ENCODE data around the gene PXDN. TPM values are rescaled to one million over a fixed set of nuclear protein-coding genes. Genes with fewer than 3 reads are reported as not detected.
"Not testable (repeated sequence)": the region's sequence is repeated elsewhere in the genome, so short reads cannot be mapped to it uniquely, and the experiment has no call there.

Gene PXDN
- total RNA-seq, 1 experiment from 2014 or later, result 102 TPM

- peaks cover 28% of the 10 kb centered on the region for H3K36me3 ChIP-seq (replicated peaks; ENCODE audit: control insufficient read depth, insufficient read depth, low read length)
- H3K4me3 ChIP-seq (ENCODE audit: insufficient read depth, low read depth, low read length); H3K27me3 ChIP-seq (ENCODE audit: control insufficient read depth, insufficient read depth, low read length); DNase-seq: not testable (repeated sequence)
These were observed 64.8 kb downstream of the PXDN start for GRCh38 chr2:1679488-1680039.

GRCh38 chr2:1679065-1679464 is 65.2 kb downstream of the PXDN start:
- peaks cover 29% of the 10 kb centered on the region for H3K36me3 ChIP-seq (replicated peaks; ENCODE audit: control insufficient read depth, insufficient read depth, low read length)
- H3K27me3 ChIP-seq (ENCODE audit: control insufficient read depth, insufficient read depth, low read length); DNase-seq; H3K4me3 ChIP-seq (ENCODE audit: insufficient read depth, low read depth, low read length): not testable (repeated sequence)

GRCh38 chr2:1678609-1679008 is 65.7 kb downstream of the PXDN start:
- DNase-seq, result peak; percentile 67
- Histone ChIP-seq H3K27me3 (ENCODE audit: control insufficient read depth, insufficient read depth, low read length) (no peaks in the 10 kb centered on the region), H3K4me3 (ENCODE audit: insufficient read depth, low read depth, low read length) (no peak overlapping the region), H3K36me3 (replicated peaks; ENCODE audit: control insufficient read depth, insufficient read depth, low read length) (peaks cover 31% of the 10 kb centered on the region)

- Histone ChIP-seq H3K27me3 (ENCODE audit: control insufficient read depth, insufficient read depth, low read length) (no peaks in the 10 kb centered on the region), H3K4me3 (ENCODE audit: insufficient read depth, low read depth, low read length) (no peak overlapping the region), H3K36me3 (replicated peaks; ENCODE audit: control insufficient read depth, insufficient read depth, low read length) (peaks cover 36% of the 10 kb centered on the region)
- peak; percentile 26 for DNase-seq
These were observed 66.5 kb downstream of the PXDN start for GRCh38 chr2:1677821-1678165.

- Histone ChIP-seq H3K36me3 (replicated peaks; ENCODE audit: control insufficient read depth, insufficient read depth, low read length) (peaks cover 41% of the 10 kb centered on the region), H3K4me3 (ENCODE audit: insufficient read depth, low read depth, low read length) (no peak overlapping the region), H3K27me3 (ENCODE audit: control insufficient read depth, insufficient read depth, low read length) (no peaks in the 10 kb centered on the region)
- peak; percentile 43 for DNase-seq
These were observed 67.1 kb downstream of the PXDN start for GRCh38 chr2:1676913-1677820.

GRCh38 chr2:1676091-1676912 is 68.0 kb downstream of the PXDN start:
- peaks cover 37% of the 10 kb centered on the region for H3K36me3 ChIP-seq (replicated peaks; ENCODE audit: control insufficient read depth, insufficient read depth, low read length)
- no peaks in the 10 kb centered on the region for H3K27me3 ChIP-seq (ENCODE audit: control insufficient read depth, insufficient read depth, low read length)
- H3K4me3 ChIP-seq (ENCODE audit: insufficient read depth, low read depth, low read length), result no peak overlapping the region
- DNase-seq, result no peak

- Histone ChIP-seq H3K4me3 (ENCODE audit: insufficient read depth, low read depth, low read length) (no peak overlapping the region), H3K27me3 (ENCODE audit: control insufficient read depth, insufficient read depth, low read length) (no peaks in the 10 kb centered on the region), H3K36me3 (replicated peaks; ENCODE audit: control insufficient read depth, insufficient read depth, low read length) (peaks cover 37% of the 10 kb centered on the region)
- no peak for DNase-seq
These were observed 68.7 kb downstream of the PXDN start for GRCh38 chr2:1675633-1676032.

GRCh38 chr2:1674766-1675397 is 69.4 kb downstream of the PXDN start:
- no peak for DNase-seq
- Histone ChIP-seq H3K4me3 (ENCODE audit: insufficient read depth, low read depth, low read length) (no peak overlapping the region), H3K36me3 (replicated peaks; ENCODE audit: control insufficient read depth, insufficient read depth, low read length) (peaks cover 32% of the 10 kb centered on the region), H3K27me3 (ENCODE audit: control insufficient read depth, insufficient read depth, low read length) (no peaks in the 10 kb centered on the region)

- Histone ChIP-seq H3K27me3 (ENCODE audit: control insufficient read depth, insufficient read depth, low read length) (no peaks in the 10 kb centered on the region), H3K4me3 (ENCODE audit: insufficient read depth, low read depth, low read length) (no peak overlapping the region), H3K36me3 (replicated peaks; ENCODE audit: control insufficient read depth, insufficient read depth, low read length) (peaks cover 26% of the 10 kb centered on the region)
- DNase-seq, result no peak
These were observed 70.0 kb downstream of the PXDN start for GRCh38 chr2:1674276-1674675.

- no peak for DNase-seq
- Histone ChIP-seq H3K27me3 (ENCODE audit: control insufficient read depth, insufficient read depth, low read length) (no peaks in the 10 kb centered on the region), H3K4me3 (ENCODE audit: insufficient read depth, low read depth, low read length) (no peak overlapping the region), H3K36me3 (replicated peaks; ENCODE audit: control insufficient read depth, insufficient read depth, low read length) (peaks cover 21% of the 10 kb centered on the region)
These were observed 71.0 kb downstream of the PXDN start for GRCh38 chr2:1673160-1673944.

GRCh38 chr2:1672738-1673137 is 71.6 kb downstream of the PXDN start:
- DNase-seq, result no peak
- H3K36me3 ChIP-seq (replicated peaks; ENCODE audit: control insufficient read depth, insufficient read depth, low read length), result peaks cover 21% of the 10 kb centered on the region

GRCh38 chr2:1671916-1672315 is 72.4 kb downstream of the PXDN start:
- DNase-seq, result no peak
- no peaks in the 10 kb centered on the region for H3K27me3 ChIP-seq (ENCODE audit: control insufficient read depth, insufficient read depth, low read length)
- H3K36me3 ChIP-seq (replicated peaks; ENCODE audit: control insufficient read depth, insufficient read depth, low read length), result peaks cover 21% of the 10 kb centered on the region
- no peak overlapping the region for H3K4me3 ChIP-seq (ENCODE audit: insufficient read depth, low read depth, low read length)

More at GRCh38 chr2:1672738-1673137, 71.6 kb downstream of the PXDN start:
- no peak overlapping the region for H3K4me3 ChIP-seq (ENCODE audit: insufficient read depth, low read depth, low read length)
- no peaks in the 10 kb centered on the region for H3K27me3 ChIP-seq (ENCODE audit: control insufficient read depth, insufficient read depth, low read length)

- peaks cover 17% of the 10 kb centered on the region for H3K36me3 ChIP-seq (replicated peaks; ENCODE audit: control insufficient read depth, insufficient read depth, low read length)
- H3K27me3 ChIP-seq (ENCODE audit: control insufficient read depth, insufficient read depth, low read length), result no peaks in the 10 kb centered on the region
- no peak overlapping the region for H3K4me3 ChIP-seq (ENCODE audit: insufficient read depth, low read depth, low read length)
- DNase-seq, result no peak
These were observed 73.7 kb downstream of the PXDN start for GRCh38 chr2:1670636-1671035.
